ENCODE measurements around the gene IL6ST.
A peak's percentile ranks its signal among the peaks of the same experiment; 100 is the strongest.
"Not testable (repeated sequence)": the region's sequence is repeated elsewhere in the genome, so short reads cannot be mapped to it uniquely, and the experiment has no call there.

IL6ST gene

GRCh38 chr5:55994495-55994997 lies at the start of gene IL6ST:
TSS of gene IL6ST (minus strand) at chr5:55994963. CDS start at chr5:55976278, 18,685 bp downstream.
- no peak for DNase-seq

GRCh38 chr5:56039985-56040384 lies 45.2 kb upstream of the IL6ST start:
- no peak for DNase-seq

- DNase-seq, result not testable (repeated sequence)
These were observed 43.4 kb upstream of the IL6ST start for GRCh38 chr5:56038206-56038605.

GRCh38 chr5:56037531-56038010 lies 42.8 kb upstream of the IL6ST start:
- DNase-seq, result no peak

GRCh38 chr5:56035394-56035793 lies 40.6 kb upstream of the IL6ST start:
- not testable (repeated sequence) for DNase-seq

- not testable (repeated sequence) for DNase-seq
These were observed 35.3 kb upstream of the IL6ST start for GRCh38 chr5:56029871-56030630.

- DNase-seq, result no peak
These were observed 34.7 kb upstream of the IL6ST start for GRCh38 chr5:56029457-56029856.

- DNase-seq, result no peak
These were observed 33.9 kb upstream of the IL6ST start for GRCh38 chr5:56028708-56029107.

GRCh38 chr5:56026863-56027300 lies 32.1 kb upstream of the IL6ST start:
- no peak for DNase-seq

GRCh38 chr5:56025151-56025885 lies 30.6 kb upstream of the IL6ST start:
- no peak for DNase-seq

- no peak for DNase-seq
These were observed 30.0 kb upstream of the IL6ST start for GRCh38 chr5:56024810-56025150.

- no peak for DNase-seq
These were observed 28.5 kb upstream of the IL6ST start for GRCh38 chr5:56023296-56023695.

GRCh38 chr5:56019306-56020272 lies 24.8 kb upstream of the IL6ST start:
- no peak for DNase-seq

GRCh38 chr5:56018832-56019231 lies 24.1 kb upstream of the IL6ST start:
- DNase-seq, result no peak

GRCh38 chr5:56014701-56015100 lies 19.9 kb upstream of the IL6ST start:
- DNase-seq, result not testable (repeated sequence)

GRCh38 chr5:56013939-56014338 lies 19.2 kb upstream of the IL6ST start:
- not testable (repeated sequence) for DNase-seq

GRCh38 chr5:56012281-56012963 lies 17.7 kb upstream of the IL6ST start:
- peak; percentile 26 for DNase-seq

- peak; percentile 47 for DNase-seq
These were observed 17.1 kb upstream of the IL6ST start for GRCh38 chr5:56011835-56012234.

GRCh38 chr5:56010431-56010830 lies 15.7 kb upstream of the IL6ST start:
- DNase-seq, result no peak

- DNase-seq, result no peak
These were observed 11.8 kb upstream of the IL6ST start for GRCh38 chr5:56006600-56006999.

- DNase-seq, result no peak
These were observed 11.3 kb upstream of the IL6ST start for GRCh38 chr5:56006094-56006493.

GRCh38 chr5:56004874-56005273 lies 10.1 kb upstream of the IL6ST start:
- no peak for DNase-seq

All from stimulated activated CD4-positive, alpha-beta T cell treated with anti-CD3 and anti-CD28 coated beads, Interleukin-1b, Interleukin-23, amount 100 ng/mL, for 48 hours (primary cell).